HepG2 (cell line): ENCODE measurements around the gene ERBB4. TPM values are rescaled to one million over a fixed set of nuclear protein-coding genes. Genes with fewer than 3 reads are reported as not detected.

Source experiments
- ASH2L ChIP-seq: fragments of 300-600, 200-600 bp; sonication (generic); IDR thresholded peaks from 2 replicates; pipeline ENCODE4 v1.7.0; 2017; ENCODE audit warnings: low read depth, mild to moderate bottlenecking, moderate library complexity, mixed read lengths, low read length; ENCODE audit not compliant: insufficient read length
- ATRX ChIP-seq: sonication (generic); formaldehyde crosslinking; IDR thresholded peaks from 2 replicates; pipeline ENCODE4 v1.4.0; 2020; ENCODE audit warnings: missing genetic modification reagents, borderline replicate concordance
- CBX1 ChIP-seq: IDR thresholded peaks from one replicate; pipeline ENCODE4 v1.6.1; 2016; ENCODE audit warnings: antibody characterized with exemption, low read depth
- CENPBD1 ChIP-seq: sonication (generic); formaldehyde crosslinking; IDR thresholded peaks from 2 replicates; pipeline ENCODE4 v1.8.0; 2022; ENCODE audit warnings: missing genetic modification reagents, low read depth, mild to moderate bottlenecking, borderline replicate concordance
- CHD4 ChIP-seq: fragments of 200-600 bp; sonication (generic); IDR thresholded peaks from 2 replicates; pipeline ENCODE4 v1.7.0; 2017; ENCODE audit warnings: mild to moderate bottlenecking, low read length, borderline replicate concordance
- CREBL2 ChIP-seq: sonication (generic); formaldehyde crosslinking; IDR thresholded peaks from 2 replicates; pipeline ENCODE4 v1.8.1; 2023; ENCODE audit warnings: missing genetic modification reagents, mild to moderate bottlenecking, borderline replicate concordance
- ELF3 ChIP-seq: IDR thresholded peaks from 2 replicates; pipeline ENCODE4 v1.6.1; 2016; ENCODE audit warnings: missing genetic modification reagents, missing compliant biosample characterization
- KDM6A ChIP-seq: IDR thresholded peaks from 2 replicates; pipeline ENCODE4 v1.6.1; 2016; ENCODE audit warnings: low read depth
- KLF13 ChIP-seq: sonication (generic); formaldehyde crosslinking; IDR thresholded peaks from 2 replicates; pipeline ENCODE4 v1.4.0; 2020; ENCODE audit warnings: mild to moderate bottlenecking, missing genetic modification reagents
- KMT2B ChIP-seq: IDR thresholded peaks from 2 replicates; pipeline ENCODE4 v1.6.1; 2016; ENCODE audit warnings: missing genetic modification reagents, missing compliant biosample characterization
- MXD4 ChIP-seq: IDR thresholded peaks from 2 replicates; pipeline ENCODE4 v1.6.1; 2016; ENCODE audit warnings: mild to moderate bottlenecking, missing biosample characterization, missing genetic modification reagents
- NCOR1 ChIP-seq: fragments of 200-600 bp; sonication (generic); IDR thresholded peaks from 2 replicates; pipeline ENCODE4 v1.7.0; 2017; ENCODE audit warnings: antibody characterized with exemption, low read length, borderline replicate concordance
- NFYC ChIP-seq: IDR thresholded peaks from 2 replicates; pipeline ENCODE4 v1.6.1; 2016; ENCODE audit warnings: missing genetic modification reagents, missing compliant biosample characterization
- RFX3 ChIP-seq: IDR thresholded peaks from 2 replicates; pipeline ENCODE4 v1.6.1; 2016; ENCODE audit warnings: missing biosample characterization, missing genetic modification reagents
- RXRB ChIP-seq: IDR thresholded peaks from 2 replicates; pipeline ENCODE4 v1.6.1; 2016; ENCODE audit warnings: borderline replicate concordance, missing genetic modification reagents, missing compliant biosample characterization
- SMAD1 ChIP-seq: sonication (generic); formaldehyde crosslinking; IDR thresholded peaks from 2 replicates; pipeline ENCODE4 v1.4.0; 2020; ENCODE audit warnings: missing genetic modification reagents, low read depth, mild to moderate bottlenecking, borderline replicate concordance
- STAG1 ChIP-seq: sonication (generic); formaldehyde crosslinking; IDR thresholded peaks from 2 replicates; pipeline ENCODE4 v1.4.0; 2020; ENCODE audit warnings: missing genetic modification reagents
- ZBTB26 ChIP-seq: IDR thresholded peaks from 2 replicates; pipeline ENCODE4 v1.6.1; 2016; ENCODE audit warnings: missing compliant biosample characterization, missing genetic modification reagents, borderline replicate concordance
- ZIK1 ChIP-seq: sonication (generic); formaldehyde crosslinking; IDR thresholded peaks from 2 replicates; pipeline ENCODE4 v1.5.0; 2020; ENCODE audit warnings: mild to moderate bottlenecking, low read depth, missing genetic modification reagents, borderline replicate concordance
- ZNF3 ChIP-seq: IDR thresholded peaks from 2 replicates; pipeline ENCODE4 v1.7.0; 2017; ENCODE audit warnings: inconsistent platforms
- ZNF713 ChIP-seq: sonication (generic); formaldehyde crosslinking; IDR thresholded peaks from 2 replicates; pipeline ENCODE4 v1.4.0; 2020; ENCODE audit warnings: mild to moderate bottlenecking, missing genetic modification reagents
- ZXDC ChIP-seq: sonication (generic); formaldehyde crosslinking; IDR thresholded peaks from 2 replicates; pipeline ENCODE4 v1.5.0; 2020; ENCODE audit warnings: mild to moderate bottlenecking, missing genetic modification reagents
- polyA plus RNA-seq, 8 experiments: library from polyadenylated mRNA; depleted of rRNA in 3 of 8; stranded (reverse) in 7 of 8; unstranded in 1 of 8; fragments of >200 nt; fragmentation: Illumina TruSeq in 4 of 8; extraction: Trizol in 4 of 8; gene quantifications; 2 replicates each; pipeline versions ENCODE4 v1.2.1 to v1.2.3, GENCODE V29; 2011 to 2016; ENCODE audit warnings: low read depth in 4 of 8, missing spikeins in 1 of 8, mixed read lengths in 1 of 8; ENCODE audit not compliant: insufficient read depth in 1 of 8
- total RNA-seq, 5 experiments: library from RNA; depleted of rRNA; stranded (reverse); fragments of >200 nt; fragmentation: Illumina TruSeq; extraction: Trizol; gene quantifications; 2 replicates each; pipeline ENCODE4 v1.2.3, GENCODE V29; 2016; ENCODE audit warnings: low read depth in 1 of 5

ERBB4 gene
- total and polyA plus RNA-seq, 2 of the 13 experiments (the other 11 are each of a cell fraction or from before 2014, with no cell fraction given) = not detected

- TF ChIP-seq NFYC (no peak), ELF3 (no peak), KLF13 (CRISPR knock-in tag) (no peak), ATRX (no peak), NCOR1 (peak; percentile 65; the same call in 1 of the 2 replicates), RXRB (CRISPR knock-in tag) (peak; percentile 32; the same call in 1 of the 2 replicates), ZNF713 (CRISPR knock-in tag) (no peak), CREBL2 (CRISPR knock-in tag) (no peak), RFX3 (CRISPR knock-in tag) (no peak), CBX1 (no peak), CENPBD1 (CRISPR knock-in tag) (no peak), ZNF3 (no peak), SMAD1 (no peak), STAG1 (CRISPR knock-in tag) (no peak), MXD4 (CRISPR knock-in tag) (no peak), ASH2L (peak; percentile 69), CHD4 (peak; percentile 85; the same call in 1 of the 2 replicates), ZXDC (CRISPR knock-in tag) (no peak), ZBTB26 (CRISPR knock-in tag) (no peak), KDM6A (CRISPR knock-in tag) (no peak), ZIK1 (CRISPR knock-in tag) (no peak), KMT2B (CRISPR knock-in tag) (no peak)
- TF ChIP-seq, all 625 proteins: peak for 66
Observed at GRCh38 chr2:212359425-212360067, 179.1 kb downstream of the ERBB4 start (continued).
